HG02642 (cell line): ENCODE measurements around the gene SPRY4.
"Not testable (repeated sequence)": the region's sequence is repeated elsewhere in the genome, so short reads cannot be mapped to it uniquely, and the experiment has no call there.

Experiments
- ATAC-seq: cut with Tn5 transposase; IDR thresholded peaks from one replicate; pipeline ENCODE4 v1.9.1; 2021; ENCODE audit warnings: mild to moderate bottlenecking; ENCODE audit not compliant: unreplicated experiment, poor library complexity

The SPRY4 gene

GRCh38 chr5:142342128-142342981 is 17.5 kb upstream of the SPRY4 start:
- ATAC-seq: no peak

GRCh38 chr5:142339781-142340180 is 15.0 kb upstream of the SPRY4 start:
- ATAC-seq: no peak

- ATAC-seq: no peak
Measured at GRCh38 chr5:142334538-142334937, 9.7 kb upstream of the SPRY4 start.

- not testable (repeated sequence) for ATAC-seq
Measured at GRCh38 chr5:142333749-142334148, 8.9 kb upstream of the SPRY4 start.

DNA sequence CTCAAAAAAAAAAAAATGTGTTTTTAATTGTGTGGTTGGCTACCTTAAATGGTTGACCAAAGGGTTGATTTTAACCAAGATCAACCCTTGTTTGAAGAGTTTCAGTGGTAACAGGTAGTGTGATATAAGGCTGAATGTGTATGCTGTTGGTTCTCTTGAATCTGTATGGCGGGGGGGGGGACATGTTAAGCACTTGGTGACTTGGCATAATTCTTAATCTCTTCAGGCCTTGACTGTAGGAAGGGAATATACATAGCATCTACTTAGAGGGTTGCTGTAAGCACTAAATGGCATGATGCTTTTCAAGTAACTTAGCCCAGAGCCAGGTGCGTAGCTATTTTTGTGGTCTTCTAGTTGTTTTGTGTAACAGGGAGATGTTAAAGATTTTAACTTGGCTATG is 5.6 kb upstream of the SPRY4 start:
- ATAC-seq: no peak

- ATAC-seq: no peak
Measured at GRCh38 chr5:142330026-142330425, 5.2 kb upstream of the SPRY4 start.

DNA sequence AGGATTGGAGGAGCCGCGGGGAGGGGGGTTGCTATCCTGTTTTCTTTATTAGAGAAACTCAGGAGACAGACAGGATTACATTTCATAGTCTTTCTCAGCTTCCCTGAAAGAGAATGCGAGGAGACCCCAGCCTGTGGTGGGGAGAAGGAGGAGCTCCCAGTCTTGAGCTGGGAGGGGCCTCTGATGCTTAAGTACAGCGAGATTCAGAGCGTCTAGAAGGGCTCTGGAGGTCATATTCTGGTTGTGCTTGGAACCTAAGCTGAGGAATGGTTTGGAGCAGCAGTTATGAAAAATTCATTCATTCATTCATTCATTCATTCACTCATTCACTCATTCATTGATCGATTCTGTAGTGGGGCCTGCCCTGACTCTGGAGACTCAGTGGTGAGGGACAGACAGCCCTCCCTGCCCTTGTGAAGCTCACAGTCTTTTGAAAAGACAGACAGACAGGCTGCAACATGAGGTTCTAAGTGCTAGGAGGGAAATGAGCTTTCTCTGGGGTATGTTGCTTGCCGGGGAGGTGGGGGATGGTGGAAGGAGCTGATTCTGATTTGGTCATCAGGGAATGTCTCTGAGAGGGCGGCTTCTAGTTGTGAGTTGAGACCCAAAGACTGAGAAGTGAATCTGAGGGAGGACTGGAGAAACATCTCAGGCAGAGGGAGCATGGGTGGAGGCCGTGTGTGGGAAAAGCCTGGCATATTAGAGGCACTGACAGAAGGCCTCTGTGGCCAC is 2.5 kb upstream of the SPRY4 start:
- ATAC-seq: no peak

- no peak for ATAC-seq
Measured at GRCh38 chr5:142326480-142326938, 1.7 kb upstream of the SPRY4 start.

DNA sequence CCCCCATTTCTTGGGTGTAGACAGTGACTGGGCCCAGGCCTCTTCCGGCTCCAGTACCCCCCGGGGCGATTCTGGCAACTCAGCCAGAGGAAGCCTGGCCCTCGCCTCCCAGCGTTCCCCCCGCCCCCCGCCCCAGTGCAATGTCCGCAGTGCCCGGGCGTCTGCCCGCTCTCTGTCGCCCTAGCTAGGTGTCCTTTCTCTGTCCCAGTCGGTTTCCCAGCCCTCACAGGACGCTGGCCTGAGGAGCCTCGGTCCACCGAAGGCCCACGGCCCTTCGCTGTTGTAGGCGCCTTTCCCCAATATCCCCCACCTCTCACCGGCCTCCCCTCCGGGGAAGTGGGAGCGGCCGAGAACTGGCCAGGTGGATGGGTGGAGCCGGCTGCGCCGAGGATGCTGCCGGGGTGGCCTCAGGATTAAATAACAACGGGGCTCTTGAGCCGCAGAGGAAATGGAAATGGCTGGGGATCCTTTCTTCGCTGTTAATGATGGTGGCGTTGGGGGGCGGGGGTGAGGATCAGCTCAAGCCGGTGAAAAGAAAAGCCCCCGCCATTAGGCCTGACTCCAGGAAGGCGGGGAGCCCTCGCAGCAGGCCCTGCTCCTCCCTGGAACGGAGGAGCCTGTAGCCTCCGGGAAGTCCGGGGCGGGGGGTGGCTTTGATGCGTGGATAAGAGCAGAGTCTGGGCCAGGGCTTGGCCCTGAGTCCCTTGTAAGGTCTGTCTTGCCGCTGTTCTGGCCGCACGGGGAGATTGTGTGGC is 1.1 kb upstream of the SPRY4 start:
- no peak for ATAC-seq

- peak; percentile 54 for ATAC-seq
Measured at GRCh38 chr5:142324136-142324870, 518 bp downstream of the SPRY4 start.

DNA sequence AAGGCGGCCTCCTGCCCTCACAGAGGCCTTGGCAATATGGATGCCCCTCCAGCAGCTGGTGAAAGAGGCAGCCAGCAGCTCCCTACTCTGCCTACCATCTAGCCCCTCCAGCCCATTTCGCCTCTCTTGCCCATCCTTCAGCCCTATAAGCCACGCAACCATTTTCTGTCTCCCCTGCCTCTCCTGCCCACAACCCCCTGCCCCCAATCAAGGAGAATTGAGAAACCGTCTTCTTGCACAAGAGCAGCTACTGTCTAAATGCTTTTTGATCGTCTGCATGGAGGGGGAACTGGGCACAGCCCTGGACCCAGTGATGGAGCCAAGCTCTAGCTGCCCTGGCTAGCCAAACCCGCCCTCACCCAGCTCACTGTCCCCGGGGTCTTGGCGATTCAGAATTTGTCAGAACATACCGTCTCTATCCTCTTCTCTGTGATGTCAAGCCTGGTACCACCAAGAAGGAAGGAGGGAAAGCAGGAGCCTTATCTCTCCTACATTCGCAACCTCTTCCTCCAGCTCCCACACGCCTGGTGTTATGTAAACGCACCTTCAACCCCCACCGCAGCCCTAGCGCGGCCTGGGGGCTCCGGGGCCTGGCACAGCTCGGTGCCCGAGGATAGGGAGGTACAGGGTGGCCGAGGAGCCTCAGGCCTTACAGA is 1.2 kb downstream of the SPRY4 start:
- no peak for ATAC-seq

DNA sequence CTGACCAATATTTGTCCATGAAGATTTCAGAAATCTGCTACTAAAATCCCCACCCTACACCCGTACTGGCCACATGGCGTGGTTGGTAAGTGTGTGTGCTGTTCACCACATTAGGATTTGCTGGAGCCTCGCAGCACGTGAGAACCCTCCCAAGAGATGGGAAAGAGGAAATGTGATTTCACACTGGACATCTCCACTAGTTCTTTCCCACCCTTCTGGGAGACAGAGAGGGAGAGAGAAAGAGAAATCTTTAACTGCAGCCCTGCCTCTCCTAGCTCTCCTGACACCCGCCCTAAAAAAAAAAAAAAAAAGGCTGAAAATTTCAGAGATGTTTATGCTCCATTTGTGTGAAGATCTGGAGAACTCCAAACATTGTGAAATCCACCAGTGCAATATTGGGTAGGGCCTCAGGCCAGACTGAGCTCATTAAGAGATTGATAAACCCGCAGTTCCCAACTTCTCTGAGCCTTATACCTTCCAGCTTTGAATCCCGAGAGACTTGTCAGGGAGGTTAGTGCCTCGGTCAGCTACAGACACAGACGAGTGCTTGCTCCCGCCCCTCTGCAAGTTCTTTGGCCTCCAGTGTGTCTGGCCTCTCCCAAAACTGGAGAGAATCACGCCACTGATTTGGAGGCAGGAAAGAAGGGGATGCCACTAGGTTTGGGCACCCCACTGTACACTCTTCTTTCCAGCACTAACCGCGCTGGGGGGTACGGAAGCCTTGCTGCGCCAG is 1.9 kb downstream of the SPRY4 start:
- no peak for ATAC-seq

GRCh38 chr5:142322403-142322746 is 2.4 kb downstream of the SPRY4 start:
- no peak for ATAC-seq

DNA sequence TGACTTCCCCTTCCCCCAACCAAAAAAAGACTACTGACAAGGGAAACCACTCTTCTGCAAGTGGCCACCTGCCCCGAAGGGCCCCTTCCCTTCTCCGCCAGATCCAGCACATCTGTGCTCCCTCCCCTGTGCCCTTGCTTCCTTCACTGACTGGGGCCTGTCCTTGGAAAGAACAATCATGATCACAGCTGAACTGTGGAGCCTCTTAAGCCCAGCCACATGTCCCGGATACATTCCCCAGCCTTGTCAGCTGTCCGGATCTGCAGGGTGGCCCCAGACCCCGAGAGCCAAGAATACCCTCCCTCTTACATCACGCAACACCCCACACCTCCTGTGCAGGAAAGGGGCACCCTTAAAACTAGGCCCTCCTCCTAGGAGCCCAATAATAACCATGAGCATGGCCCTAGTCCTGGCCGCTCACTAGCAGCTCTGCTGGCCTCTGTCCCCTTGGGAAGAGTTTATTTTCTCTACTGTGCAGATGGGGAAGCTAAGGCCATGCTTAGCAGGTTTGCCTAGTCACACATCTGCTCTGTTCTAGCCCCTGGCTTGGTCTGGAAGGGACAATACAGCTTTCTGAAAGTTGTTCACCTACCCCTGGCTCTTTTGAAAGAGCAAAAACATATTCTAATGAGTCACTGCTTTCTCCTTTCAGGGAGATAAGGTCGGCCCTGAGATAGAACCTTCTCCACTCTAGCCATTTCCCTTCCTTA is 3.8 kb downstream of the SPRY4 start:
- no peak for ATAC-seq

DNA sequence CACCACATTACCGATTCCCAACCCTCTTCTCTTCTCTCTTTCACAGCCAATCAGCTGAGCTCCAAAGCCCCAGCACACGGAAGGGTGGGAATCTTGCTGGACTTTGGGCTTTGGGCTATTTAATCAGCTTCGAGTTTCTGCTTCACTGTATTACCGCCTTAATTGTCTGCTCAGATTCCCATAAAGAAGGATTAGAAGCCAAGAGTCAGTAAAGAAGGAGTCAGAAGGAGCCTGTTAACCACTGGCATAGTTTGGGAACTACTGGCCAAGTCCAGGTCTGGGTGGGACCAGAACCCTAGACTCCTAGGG is 4.4 kb downstream of the SPRY4 start:
- no peak for ATAC-seq

- no peak for ATAC-seq
Measured at GRCh38 chr5:142319560-142320429, 5.0 kb downstream of the SPRY4 start.

DNA sequence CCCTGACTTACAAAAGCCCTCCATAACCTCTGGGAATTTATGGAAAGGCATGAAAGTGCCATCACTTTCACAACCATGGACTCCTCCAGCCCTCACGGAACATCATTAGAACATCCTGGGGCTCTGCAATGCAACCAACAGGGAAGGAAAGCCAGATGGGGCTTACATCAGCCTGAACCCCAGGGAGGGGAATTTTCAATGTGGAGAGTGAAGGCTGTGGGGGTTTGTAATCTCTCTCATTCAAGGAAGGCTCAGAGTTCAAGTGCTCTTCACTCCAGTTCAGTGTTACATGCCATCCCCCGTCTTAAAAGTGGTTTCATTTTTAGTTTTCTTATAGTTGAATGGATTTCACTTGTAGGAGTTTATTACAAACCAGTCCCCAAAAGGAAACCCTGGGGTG is 5.7 kb downstream of the SPRY4 start:
- no peak for ATAC-seq

GRCh38 chr5:142317753-142318152 is 7.1 kb downstream of the SPRY4 start:
- no peak for ATAC-seq
